HUDEP-2 (cell line): ENCODE results near the gene ATP6V0A1.
"Not testable (repeated sequence)": the region's sequence is repeated elsewhere in the genome, so short reads cannot be mapped to it uniquely, and the experiment has no call there.

Experiments
- DNase-seq, 76 experiments: peaks; one replicate each; lab custom pipeline; 2025; ENCODE audit not compliant: unreplicated experiment in 76 of 76; lab: John Stamatoyannopoulos, UW

ATP6V0A1 gene

GRCh38 chr17:42431758-42432161 is 26.9 kb upstream of the ATP6V0A1 start:
- no peak for DNase-seq

DNA sequence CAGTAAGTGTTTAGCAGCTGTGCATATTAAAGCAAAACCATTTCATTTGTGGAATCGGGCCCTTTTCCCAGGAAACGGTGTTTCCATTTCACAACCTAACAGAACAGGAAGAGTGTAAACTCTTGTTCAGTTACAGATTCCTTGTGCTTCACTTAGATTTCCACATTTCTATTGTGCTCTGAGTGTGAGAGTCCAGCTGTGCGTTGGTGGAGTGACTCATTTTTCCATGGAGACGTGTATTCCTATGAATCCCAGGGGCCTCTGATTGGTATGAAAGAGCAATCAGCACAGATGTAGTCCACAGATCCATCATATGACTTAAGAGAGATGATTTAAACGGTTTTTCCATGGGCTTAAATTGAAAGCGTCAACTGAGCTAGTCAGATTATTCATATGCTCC is 22.3 kb upstream of the ATP6V0A1 start:
- DNase-seq = no peak

GRCh38 chr17:42438600-42439567 is 19.8 kb upstream of the ATP6V0A1 start:
- peak in 12 of 76 experiments; percentile 4 to 43 (median 15) for DNase-seq

DNA sequence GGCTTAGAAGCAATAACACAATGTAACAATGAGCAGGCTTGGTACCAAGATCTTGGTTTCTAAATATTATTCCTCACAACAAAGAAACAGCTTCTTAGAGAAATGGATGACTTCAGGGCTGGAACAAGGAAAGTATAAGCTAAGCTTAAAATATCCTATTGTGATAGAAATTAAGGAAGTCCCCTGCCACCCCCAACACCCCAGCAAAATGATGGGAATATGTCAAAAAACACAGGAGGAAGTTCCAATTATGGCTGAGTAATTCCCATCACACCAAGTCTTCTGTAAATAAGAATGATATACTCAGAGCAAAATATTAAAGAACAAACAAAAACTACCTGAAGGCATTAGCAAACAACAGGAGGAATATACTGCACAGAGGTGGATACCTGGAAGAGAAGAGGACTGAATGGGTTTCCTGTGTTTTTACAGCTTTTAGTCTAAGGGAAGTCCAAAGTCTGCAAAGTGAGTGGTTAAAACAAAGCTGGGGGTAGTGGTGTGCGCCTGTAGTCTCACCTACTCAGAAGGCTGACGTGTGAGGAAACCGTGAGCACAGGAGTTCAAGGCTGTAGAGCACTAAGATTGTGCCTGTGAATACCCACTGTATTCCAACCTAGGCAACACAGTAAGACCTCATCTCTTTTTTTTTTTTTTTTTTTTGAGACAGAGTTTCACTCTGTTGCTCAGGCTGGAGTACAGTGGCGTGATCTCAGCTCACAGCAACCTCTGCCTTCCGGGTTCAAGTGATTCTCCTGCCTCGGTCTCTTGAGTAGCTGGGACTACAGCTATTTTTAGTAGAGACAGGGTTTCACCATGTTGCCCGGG is 17.1 kb upstream of the ATP6V0A1 start:
- DNase-seq = no peak

GRCh38 chr17:42442196-42442565 is 16.5 kb upstream of the ATP6V0A1 start:
- no peak for DNase-seq

GRCh38 chr17:42449176-42449575 is 9.5 kb upstream of the ATP6V0A1 start:
- DNase-seq = not testable (repeated sequence)

DNA sequence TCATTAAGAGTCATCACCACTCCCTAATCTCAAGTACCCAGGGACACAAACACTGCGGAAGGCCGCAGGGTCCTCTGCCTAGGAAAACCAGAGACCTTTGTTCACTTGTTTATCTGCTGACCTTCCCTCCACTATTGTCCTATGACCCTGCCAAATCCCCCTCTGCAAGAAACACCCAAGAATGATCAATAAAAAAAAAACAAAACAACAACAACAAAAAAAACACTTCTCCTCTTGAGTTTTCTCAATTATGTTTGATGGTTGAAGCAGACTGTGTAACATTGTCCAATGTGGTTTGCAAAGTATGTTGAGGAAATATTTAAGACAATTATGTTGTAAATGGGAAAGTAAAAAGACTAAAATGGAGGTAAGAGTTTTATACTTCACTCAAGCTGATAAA is 8.8 kb upstream of the ATP6V0A1 start:
- not testable (repeated sequence) for DNase-seq

- not testable (repeated sequence) for DNase-seq
Measured at GRCh38 chr17:42451270-42451669, 7.4 kb upstream of the ATP6V0A1 start.

DNA sequence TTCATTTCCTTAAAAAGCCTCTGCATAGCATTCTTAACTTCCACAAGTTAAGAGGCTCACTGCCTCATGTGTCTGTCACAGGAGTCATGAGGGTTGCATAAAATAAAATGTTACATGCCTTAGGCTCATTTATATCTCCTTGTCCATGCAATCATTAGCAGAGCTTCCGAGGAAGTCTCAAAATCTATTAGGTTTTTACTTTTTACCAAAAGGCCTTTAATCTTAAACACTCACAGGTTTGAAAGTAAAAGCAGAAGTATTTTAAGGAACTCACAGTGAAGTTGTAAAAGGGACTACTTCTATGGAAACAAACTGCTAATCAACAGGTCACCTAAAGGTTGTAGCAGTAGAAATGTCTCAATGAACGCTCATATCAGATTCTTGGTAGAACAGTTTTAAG is 5.2 kb upstream of the ATP6V0A1 start:
- no peak for DNase-seq

GRCh38 chr17:42454987-42455386 is 3.7 kb upstream of the ATP6V0A1 start:
- not testable (repeated sequence) for DNase-seq

DNA sequence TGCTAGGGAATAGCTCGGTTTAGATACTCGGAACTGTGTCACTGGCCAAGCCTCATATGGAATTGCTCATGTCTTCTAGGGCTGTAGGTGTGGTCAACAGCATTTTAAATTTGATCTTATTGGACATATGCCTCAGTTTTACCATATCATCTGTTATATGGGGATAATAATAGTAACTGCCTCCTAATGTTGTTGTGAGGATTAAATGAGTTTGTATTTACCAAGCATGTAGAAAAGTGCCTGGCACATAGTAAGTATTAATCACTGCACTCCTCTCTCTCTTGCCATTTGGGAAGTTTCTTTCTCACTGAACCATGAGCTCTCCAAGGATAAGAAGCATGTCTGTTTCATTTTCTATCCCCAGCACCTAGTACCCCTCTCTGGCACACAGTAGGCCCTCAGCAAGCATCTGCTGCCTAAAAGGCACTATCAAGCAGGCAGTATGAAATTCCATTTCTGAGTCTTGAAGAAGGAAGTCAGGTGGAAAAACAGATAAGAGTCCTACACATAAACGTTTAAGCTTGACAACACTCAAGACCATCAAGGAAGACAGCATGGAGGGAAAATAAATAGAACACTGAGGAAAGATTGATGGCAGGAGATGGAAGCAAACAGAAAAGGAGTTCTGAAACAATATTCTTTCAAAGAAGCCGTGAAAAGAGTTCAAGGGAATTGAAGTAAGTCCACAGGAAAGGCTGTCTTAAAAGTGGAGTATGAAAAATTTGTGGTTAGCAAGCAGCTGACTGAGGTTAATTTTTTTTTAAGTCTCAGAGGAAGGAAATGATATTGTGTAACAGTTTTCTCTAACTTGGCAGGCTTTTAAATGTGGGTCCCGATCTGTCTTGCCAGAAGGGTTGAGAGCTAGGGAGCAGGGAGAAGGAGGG is 2.2 kb upstream of the ATP6V0A1 start:
- DNase-seq = peak in 16 of 76 experiments; percentile 4 to 57 (median 14)

DNA sequence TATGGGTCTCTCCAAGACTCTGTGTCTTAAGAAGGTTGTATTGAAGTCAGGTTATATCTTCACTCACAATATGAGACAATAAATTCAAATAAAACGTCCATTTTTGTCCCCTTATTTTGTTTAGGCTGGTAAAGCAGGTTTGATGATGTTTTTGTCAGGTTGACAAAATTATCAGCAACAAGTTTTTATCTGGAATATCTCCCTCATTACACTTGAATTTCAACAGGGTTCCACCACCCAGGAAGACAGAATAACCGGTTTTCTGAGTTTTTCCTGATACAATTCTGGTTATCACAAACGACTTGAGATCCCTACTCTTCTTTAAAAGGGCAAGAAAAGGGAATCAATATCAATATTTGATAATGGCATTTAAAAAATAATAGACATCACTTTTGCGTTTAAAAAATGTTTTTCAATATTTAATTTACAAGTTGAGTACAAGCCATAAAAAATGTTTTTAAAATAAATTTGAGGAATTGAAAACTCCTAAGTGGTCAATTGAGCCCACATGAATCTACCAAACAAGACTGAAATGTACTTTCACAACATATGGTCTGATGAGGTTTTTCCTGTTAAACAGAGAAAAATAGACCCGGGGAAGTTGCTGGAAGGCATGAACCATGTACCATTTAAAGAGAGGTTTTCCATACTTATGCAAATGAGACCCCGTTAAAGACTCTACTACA is 1.4 kb upstream of the ATP6V0A1 start:
- DNase-seq = no peak

DNA sequence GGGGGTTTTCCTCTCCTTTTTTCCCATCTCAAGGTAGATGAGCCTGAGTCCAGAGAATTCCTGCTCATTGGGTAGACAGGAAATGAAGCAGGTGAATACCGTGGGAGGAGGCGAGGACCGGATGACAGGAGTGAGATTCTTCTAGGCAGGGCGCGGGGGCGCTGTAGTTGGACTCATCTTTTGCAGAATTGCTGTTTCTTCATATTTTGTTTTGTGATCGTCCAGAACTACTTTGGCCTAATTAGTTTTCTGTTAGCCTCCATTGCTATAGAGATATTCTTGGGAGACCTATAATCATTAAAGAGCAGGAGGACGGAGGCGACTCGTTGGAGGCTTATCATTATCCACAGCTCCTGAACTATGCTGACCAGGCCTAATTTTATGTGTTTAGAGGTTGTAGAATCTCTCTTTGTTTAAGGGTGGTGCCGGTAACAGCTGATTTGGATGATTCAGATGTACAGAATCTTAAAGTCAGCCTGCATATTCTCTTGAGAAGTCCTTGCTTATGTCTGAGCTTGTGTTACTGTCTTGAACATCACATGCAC is 650 bp downstream of the ATP6V0A1 start:
- peak in 49 of 76 experiments; percentile 4 to 68 (median 32) for DNase-seq

DNA sequence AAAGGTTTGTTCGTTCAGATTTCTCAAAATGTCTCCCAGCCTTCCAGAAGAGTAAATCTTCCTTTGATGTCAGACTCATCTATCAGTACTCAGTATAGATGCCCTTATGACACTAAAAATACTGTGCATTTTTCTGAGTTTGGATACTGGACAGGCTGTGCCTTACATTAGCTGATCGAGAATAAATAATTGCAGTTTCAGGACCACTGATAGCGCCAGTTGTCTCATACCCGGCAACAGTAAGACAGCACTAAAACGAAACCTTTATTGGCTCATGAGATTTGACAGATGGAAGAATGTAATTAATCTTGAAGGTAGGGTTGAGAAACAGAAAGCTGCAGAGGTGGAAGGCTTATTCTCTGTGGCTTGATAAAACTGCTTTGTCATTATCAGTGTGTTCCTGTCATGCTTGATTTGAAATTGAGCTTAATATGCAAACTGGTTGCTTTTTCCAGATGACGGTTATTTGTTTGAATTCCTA is 1.2 kb downstream of the ATP6V0A1 start:
- peak in 8 of 76 experiments; percentile 6 to 56 (median 14) for DNase-seq

- no peak for DNase-seq
Measured at GRCh38 chr17:42460371-42460770, 1.7 kb downstream of the ATP6V0A1 start.

GRCh38 chr17:42463976-42464400 is 5.3 kb downstream of the ATP6V0A1 start:
- DNase-seq = no peak

- no peak for DNase-seq
Measured at GRCh38 chr17:42467889-42468288, 9.2 kb downstream of the ATP6V0A1 start.

DNA sequence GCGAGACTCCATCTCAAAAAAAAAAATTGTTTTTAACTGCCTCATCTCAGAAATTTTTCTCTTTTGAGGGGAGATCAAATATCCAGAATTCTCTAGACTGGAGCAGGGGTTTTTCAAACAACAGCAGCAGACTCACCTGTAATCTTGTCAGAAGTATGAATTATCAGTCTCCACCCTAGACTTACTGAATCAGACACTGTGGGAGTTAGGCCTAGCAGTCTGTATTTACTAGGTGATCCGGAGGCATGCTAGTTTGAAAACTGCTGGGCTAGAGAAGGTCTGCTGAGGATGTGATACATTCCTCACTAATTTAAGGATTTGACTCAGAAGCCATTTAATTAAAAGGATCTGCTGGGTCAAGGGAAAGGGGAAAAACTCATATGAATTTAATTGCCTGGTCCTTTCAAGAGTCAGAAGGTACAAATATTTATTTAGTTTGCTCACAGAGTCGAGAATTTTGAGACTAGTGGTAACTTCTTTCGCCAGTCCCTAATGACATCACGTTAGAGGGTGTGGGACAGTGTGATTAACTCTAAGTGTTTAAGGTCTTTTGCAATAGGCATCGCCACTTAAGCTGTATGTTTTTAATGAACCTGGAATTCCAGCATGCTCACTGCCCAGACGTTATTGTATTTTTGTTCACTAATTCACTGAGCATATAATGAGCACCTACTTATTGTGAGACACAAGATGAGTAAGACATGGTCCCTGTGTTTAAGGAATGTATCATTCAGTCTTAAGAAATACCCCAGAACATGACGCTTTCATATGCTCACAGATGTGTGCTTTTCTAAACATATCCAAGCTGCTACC is 14.2 kb downstream of the ATP6V0A1 start:
- DNase-seq = no peak

DNA sequence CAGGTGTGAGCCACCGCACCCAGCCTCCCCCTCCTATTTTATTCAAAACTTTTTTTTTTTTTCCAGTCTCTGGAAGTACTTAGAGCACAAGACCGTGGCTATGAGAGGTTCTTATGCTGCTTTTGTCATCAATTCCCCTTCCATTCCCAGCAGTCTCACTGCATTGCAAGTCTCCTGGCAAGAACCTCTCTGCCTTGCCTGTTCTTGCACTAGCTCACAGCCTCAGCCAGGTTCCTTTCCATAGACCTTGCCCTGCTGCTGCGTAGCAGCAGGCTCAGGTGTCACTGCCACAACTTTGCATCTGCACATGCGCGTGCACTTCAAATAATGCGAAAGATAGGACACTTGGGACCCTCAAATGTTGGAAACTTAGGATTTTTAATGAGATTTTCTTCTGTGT is 15.6 kb downstream of the ATP6V0A1 start:
- no peak for DNase-seq
